HG02973 (cell line): ENCODE data around the gene LHFPL6.
A peak's percentile ranks its signal among the peaks of the same experiment; 100 is the strongest.

ENCODE experiments used
- ATAC-seq: cut with Tn5 transposase; IDR thresholded peaks from one replicate; pipeline ENCODE4 v1.9.1; 2021; ENCODE audit warnings: moderate library complexity; ENCODE audit not compliant: unreplicated experiment

Gene LHFPL6

DNA sequence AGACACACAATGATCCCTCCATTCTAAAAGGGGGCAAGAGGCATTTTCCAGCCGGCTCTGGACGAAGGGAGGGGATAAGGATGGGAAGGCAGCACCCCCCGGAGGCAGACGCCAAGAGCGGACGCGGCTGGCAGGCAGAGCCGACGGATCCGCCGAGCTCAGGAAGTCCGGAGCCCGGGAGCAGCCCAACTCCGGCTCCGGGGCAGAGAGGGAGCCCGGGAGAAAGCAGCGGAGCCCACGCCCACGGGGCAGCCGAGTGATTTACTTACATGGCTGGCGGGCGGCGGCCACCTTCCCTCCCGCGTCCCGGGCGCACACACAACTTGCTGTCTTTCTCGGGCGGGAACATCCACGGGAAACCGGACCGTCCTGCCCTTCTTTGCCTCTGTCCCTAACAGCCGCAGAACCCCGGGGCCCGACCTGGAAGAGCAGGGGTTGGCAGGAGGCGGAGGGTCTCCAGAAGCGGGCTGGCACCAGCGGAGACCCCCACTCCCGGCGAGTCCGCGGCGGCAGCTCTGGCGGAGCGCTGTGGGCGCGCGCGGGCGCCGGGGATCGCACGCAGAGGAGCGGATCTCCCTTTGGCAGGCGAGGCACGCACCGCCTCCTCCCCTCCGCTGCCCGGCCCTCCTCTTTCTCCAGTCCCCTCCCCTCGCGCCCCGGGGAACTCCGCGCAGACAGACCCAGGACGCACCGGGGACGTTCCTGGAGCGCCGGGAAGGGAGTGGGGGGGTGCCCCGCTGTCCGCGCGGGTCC is at the start of gene LHFPL6:
Gene LHFPL6, minus strand, starts transcription at position 580 of the 753 bp plus-strand sequence.
- peak; percentile 94 for ATAC-seq

DNA sequence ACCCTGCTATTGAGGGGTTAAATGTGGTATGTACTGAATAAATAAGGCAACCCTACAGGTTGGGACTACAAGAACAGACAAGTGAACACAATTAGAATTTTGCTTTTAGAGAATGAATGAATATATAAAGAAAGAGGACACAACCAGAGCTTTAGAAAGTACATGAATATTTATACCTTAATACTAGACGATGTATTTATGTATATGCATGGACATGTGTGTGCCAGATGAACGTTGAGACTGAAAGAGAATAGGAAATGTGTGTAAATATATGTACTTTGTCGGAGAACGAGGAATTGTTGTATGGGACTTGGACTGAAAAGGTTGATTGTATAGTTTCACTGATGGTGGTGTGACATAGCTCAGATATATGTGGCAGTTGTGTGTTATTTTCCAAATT is 43.1 kb upstream of the LHFPL6 start:
- no peak for ATAC-seq

DNA sequence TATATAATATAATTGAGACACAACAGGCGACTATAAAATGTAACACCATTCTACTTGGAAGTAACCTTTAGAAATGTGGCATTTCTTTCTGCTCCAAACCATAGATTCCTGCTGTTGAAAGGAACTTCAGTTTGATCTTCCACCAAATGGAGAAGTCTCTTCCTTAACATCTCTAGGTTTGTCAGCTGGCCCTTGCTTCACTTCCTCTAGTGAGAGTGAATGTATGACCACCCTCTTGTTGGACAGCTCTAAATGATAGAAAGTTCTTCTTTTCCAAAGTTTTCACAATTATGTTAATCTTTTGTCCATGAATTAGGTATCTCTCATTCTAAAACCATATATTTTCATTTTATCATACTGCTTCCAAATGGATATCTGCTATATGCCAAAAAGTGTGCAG is 38.7 kb upstream of the LHFPL6 start:
- ATAC-seq = no peak

DNA sequence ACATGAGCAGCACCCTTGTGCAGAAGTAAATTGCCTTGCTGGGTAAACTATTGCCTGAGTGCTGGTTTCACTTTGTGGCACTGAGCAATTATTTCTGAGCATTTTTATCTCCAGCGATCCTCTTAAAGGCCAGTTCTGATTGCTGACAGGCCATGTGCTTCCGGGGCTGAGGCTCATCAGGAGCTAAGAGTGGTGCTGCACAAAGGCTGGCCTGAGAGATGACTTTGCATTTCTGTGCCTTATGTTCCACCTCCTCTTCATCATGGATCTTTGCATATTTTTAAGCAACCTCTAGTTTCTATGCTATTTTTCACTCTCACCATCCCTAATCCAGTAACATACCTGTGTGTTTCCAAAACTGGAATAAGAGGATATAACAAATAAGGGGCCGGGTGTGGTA is 34.9 kb upstream of the LHFPL6 start:
- ATAC-seq = no peak

DNA sequence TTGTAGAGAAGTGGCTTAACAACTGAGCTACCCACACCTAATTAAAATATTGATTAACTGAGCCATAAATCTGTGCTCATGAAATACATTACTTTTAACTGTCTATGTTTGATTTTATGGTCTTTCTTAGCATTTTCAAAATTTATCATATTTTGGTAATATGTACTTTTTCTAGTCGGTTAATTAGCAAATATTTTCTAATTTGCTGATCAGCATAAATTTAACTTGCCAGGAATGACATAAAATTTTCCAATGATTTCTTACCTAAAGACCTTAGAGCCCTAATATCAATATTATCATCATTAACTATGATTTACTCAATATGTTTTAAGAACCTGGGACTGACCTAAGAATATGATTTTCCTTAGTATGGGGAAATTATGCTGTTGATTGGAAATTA is 32.6 kb upstream of the LHFPL6 start:
- ATAC-seq = no peak

DNA sequence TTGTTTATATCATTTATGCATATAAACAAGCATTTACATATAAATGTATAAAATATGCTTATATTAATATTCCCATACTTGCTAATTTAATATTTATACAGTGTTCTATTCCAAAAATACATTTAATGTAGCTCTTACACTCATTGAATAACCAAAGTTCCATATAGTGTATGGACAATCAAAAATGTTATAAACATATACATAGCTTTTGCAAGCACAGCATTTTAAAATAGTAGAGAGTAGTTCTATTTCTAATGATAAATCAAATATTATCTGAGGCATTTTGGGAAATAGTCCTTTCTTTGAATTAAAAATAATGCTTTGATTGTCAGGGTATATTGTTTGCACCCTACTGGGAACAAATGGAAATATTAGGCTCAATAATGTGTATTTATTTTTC is 30.0 kb upstream of the LHFPL6 start:
- ATAC-seq = no peak

DNA sequence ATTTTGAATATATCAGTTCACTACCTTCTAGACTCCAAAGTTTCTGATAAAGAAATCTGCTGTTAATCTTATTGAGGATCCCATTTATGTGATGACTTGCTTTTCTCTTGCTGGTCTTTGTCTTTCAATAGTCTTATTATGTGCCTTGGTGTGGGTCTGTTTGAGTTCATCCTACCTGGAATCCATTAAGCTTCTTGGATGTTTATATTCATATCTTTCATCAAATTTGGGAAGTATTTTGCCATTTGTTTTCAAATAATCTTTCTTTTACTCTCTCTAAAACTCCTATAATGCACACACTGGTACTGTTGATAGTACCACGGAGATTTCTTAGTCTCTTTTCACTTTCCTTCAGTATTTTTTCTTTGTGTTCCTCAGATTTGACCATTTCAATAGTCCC is 28.3 kb upstream of the LHFPL6 start:
- ATAC-seq = no peak

DNA sequence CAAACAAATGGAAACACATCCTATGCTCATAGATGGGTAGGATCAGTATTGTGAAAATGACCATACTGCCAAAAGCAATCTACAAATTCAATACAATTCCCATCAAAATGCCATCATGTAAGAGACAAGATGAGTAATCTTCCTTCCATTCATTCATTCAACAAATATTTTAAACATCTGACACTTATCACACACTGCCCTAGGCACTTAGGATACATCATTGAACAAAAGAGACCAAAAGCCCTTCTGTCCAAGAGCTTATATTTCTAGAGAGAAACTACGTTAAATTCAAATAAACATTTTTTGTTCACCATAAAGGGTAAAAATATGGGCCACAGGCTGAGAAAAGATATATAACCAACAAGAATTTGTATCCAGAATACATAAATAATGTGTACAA is 20.5 kb upstream of the LHFPL6 start:
- no peak for ATAC-seq

DNA sequence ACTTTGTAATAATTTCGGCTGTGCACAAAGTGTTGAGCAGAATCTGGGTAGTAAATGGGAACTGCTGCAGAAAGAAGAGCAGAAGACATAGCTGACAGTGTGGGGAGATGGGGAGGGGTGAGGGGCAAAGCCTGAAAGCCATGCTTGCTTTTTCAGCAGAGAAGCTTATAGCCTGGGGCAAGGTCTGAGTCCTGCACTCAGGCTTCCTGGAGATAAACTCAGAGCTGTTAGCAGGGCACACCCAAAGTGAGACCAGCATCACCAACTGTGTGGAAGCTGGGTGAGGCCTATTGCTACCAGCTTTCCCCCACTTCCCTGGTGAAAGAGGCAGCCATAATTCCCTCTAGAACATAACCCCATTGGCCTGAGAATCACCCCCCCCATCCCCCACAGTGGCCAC is 15.6 kb upstream of the LHFPL6 start:
- no peak for ATAC-seq

DNA sequence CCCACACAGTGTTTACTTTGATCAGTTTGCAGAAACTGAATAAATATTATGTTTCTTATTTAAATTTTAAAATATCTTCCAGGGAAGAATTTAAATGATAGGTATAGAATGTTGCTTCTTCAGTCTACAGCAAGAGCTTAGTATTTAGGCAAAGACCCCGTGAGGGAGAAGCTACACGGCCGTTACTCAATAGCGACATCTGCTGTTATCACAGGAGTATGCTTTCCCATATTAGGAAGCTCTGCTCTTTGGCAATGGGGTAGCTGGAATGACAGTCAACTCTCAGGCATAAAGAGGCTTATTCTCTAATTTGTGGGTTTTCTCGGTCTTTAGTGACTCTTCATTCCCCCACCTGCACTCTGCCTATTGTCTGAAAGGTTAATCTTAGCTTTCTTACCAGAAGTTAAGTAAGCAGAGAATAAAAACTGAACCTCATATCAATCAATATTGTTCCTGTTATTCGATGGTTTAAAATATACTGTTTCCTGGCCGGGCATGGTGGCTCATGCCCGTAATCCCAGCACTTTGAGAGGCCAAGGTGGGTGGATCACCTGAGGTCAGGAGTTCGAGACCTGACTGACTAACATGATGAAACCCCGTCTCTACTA is 13.2 kb upstream of the LHFPL6 start:
- no peak for ATAC-seq

DNA sequence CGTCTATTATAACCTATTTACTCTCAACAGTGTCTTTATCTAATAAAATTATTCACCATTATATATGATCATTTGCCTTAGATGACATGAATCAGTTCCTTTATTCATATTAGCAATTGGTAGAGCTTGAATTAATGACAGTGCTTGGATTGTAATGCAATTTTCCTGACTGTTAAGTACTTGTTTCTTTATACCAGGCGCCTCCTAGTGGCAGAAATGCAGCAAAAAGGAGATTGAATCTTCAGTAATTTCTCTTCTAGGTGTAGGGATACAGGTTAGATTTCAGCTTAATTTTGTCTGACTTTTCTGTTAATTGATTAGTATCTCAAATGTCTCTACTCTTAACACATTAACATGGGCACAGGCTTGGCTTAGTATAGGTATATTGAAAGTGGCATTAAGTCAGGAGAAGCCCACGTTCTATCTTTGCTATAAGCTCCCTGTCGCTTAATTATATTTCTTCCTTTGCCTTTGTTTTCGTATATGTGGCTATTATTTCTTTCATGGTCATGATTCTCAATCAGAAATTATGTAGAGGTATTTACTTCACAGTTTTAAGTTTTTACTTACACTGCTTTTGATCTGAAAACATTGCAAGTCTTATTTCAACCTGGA is 9.1 kb upstream of the LHFPL6 start:
- no peak for ATAC-seq

DNA sequence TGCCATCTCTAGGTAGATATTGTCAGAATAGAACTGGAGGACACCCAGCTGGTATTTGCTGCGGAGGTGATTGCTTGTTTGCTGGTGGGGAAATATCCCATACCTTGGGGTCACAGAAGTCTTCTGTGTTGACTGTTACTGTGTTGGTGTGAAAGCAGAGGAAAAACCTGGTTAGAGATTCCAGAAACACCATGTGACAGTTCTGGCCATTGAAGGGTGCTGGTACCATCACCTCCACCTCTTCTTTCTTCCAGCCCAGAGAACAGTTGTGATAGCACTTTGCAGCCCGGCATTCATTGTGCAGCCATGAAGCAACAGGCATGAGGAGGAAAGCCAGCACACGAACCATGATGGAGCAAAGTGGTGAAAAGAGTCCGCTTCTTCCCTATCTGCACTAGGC is 4.9 kb upstream of the LHFPL6 start:
- ATAC-seq = no peak

DNA sequence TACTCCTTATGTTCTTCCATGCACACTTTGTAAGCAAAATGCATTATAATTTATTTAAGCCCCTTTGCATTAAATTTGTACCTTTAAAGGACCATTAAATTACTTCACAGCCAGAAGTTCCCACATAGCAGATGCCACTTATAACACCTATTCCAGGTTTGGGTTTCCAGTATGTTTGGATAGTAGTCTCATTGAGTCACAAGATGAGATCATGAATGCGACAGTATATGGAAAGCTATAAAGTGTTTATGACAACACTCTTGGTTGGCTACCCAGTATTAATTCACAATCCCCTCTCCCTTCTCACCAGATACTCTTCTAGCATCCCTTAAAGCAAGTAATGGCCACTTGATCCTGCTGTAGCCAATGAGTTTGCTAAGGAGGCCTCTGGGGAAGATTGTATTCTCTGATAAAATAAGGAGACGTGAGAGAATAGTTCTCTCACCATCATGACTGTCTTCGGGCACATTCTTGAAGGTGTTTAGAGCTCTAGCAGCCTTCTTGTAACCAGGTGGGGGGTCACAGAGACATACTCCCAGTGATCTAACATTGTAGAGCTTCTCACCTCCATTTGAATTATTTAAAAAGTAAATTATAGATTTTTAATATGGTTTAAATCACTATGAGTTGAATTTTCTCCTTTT is 2.8 kb upstream of the LHFPL6 start:
- ATAC-seq = no peak

DNA sequence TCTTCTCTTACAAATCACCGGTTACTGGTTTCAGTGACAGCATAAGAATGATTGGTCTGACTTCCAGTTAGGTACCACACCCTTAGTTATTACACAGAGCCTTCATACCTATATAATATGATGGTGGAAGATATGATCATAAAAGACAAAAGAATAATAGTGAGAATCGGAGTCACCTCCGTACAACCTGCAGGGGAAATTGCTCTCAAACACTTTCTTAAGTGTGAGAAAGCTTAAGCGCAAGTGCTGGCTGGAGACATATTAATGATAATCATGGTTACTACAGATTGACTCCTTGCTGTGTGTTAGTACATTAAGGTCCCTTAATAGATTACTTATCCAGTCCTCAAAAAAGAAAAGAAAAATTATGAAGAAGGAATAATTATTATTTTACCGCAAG is 1.8 kb upstream of the LHFPL6 start:
- no peak for ATAC-seq

DNA sequence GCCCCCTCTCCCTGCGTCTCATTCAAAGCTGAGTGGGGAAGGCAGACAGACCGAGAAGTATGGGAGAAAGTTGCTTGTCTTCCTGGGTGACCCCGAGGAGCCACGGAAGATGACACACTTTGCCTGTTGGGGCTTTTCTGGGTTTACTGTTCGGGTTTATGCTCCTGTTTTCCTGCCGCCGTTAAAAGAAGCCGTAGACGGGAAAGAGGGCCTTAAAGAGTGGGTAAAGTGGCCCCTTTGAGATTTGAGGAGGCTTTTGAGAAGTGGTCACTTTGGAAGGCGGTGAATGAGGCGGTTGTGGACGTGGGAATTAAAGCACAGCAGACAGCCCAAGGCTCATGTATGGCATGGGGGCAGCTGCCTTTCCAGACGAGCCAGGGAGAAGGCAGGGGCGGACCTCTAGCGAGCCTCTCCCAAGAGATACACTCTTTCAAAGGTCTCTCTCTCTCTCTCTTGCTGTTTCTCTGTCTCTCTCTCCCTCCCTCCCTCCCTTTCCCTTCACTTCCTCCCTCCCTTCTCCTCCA is 493 bp upstream of the LHFPL6 start:
- peak; percentile 32 for ATAC-seq

DNA sequence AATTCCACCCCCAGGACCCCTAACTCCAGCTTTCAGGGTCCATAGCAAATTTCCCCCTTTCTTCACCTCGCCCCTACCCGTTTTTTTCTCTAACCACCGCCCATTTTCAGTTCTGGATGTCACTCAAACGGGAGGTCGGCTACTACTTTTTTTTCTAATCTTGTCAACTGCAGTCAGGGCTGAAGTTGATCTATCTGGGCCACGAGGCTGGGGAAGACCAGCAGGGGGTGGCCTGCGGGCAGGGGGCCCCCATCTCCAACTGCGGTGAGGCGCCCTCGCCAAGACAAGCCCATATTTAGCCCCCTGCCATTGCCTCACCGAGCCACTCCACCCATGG is 748 bp downstream of the LHFPL6 start:
- peak; percentile 33 for ATAC-seq

DNA sequence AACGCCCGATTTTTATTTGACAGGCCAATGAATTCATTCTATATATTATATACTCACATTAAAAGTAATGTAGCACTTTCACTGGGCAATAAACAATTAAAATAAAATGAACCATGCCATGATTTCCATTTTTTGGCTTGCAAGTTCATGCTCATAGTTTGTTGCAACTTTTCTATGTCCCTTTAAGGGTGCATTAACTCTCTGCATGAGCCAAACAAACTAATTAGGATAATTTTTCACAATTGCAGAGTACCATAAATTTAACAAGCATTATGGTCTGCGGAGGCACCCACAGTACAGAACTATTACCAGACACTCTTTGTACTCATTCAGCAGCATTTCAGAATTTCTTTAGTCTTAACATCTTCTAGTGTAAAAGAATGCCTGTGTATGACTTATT is 1.4 kb downstream of the LHFPL6 start:
- no peak for ATAC-seq

DNA sequence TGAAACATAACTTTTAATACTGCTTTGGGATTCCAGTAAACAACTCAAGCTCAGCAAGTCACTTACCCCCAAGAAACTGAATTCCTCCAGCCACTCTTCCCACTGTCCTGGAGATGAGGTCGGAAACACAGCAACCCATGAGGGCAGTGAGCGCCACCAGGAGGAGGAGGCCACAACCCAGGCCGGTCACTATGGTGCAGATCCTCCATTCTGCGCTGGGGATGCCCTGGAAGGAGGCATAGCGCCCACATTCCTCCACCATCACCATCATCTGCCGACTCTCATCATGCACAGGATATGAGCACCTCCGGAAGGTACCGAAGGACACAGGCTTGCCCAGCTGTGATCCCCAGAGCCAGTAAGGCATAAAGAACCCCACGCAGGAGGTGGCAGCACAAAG is 2.2 kb downstream of the LHFPL6 start:
- ATAC-seq = no peak

DNA sequence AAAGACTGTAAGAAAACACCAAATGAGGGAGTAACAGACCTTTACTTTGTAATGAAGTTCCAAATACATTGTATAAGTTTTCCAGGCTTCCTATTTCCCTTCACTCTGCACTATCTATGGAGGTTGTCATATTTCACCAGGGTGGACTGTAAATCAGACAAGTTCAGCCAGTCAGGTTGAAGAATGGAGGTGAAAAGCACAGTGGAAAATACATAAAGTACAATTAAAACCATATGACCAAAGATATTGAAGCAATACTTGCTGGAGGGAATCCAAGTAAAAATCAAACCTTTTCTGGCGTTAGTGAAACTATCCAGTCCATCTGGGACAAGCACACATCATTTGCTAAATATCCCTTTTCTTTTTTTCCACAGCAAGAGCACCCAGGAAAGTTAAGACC is 3.2 kb downstream of the LHFPL6 start:
- no peak for ATAC-seq

DNA sequence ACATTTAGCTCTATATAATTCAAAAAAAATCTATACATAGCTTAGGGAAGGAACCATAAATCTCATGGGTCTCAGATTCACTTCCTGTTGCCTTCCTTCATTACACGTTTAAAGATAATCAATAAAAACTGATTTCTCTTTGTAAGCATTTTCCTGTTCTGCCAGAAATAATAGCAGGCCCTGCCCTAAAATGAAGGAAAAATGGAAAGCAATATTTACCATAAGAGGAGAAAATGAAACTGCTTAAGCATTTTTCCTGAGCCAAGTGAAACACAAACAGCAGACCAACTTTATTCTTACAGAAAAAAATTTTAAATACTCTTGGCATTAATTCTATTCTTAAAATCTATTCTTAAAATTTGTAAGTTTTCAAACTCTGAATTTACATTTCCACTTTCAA is 4.0 kb downstream of the LHFPL6 start:
- ATAC-seq = no peak

DNA sequence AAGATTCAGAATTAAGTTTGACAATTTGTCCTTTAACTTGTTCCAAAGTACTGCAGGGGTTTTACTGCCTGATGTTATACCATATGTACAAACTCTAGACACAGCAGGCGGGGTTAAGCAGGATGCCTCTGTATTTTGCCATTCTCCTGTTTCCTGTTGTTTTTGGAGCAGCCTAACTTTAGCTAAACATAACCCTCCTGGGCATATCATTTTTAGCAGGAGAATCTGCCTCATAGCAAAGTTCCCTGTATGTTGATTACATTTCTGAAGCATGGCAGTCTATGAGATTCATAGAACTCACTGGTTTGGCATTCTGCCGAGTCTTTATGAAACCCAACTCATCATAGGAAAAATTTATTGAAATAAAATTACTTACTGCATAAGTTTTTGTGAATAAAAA is 5.2 kb downstream of the LHFPL6 start:
- ATAC-seq = no peak

DNA sequence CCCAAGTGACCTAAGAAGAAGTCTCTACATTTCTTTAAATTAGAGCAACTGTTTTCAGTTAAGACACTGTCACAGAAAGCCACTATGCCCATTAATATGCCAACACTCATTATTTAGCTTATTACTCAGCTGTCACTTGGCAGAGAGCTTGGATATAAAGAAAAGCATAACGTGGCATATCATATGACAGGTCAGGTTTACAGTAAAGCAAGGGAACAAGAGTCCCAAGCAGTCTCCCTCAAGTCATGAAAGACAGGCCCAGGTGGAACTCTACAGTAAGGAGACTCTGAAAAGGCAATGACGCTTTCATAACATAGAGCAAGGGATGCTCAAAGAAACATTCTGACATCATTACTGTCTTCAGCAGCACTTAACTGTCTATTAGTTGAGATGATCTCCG is 6.3 kb downstream of the LHFPL6 start:
- no peak for ATAC-seq
